BLaER1 treated with 17β-estradiol and CSF1 and Interleukin-3, amounts not matched to agents 10 nM and 100 nM (cell line): Measurements from ENCODE around the gene RAB11FIP3.

Experiments used
- H3K27ac ChIP-seq, 11 experiments: shearing (Covaris generic); formaldehyde crosslinking; 2 replicates each; pipeline ENCODE4 v1.8.1; 2022
- H3K27me3 ChIP-seq, 11 experiments: shearing (Covaris generic); formaldehyde crosslinking; 2 replicates each; pipeline ENCODE4 v1.8.1; 2022
- H3K36me3 ChIP-seq, 11 experiments: shearing (Covaris generic); formaldehyde crosslinking; 2 replicates each; pipeline ENCODE4 v1.8.1; 2022
- H3K4me1 ChIP-seq, 10 experiments: shearing (Covaris generic); formaldehyde crosslinking; 2 replicates each; pipeline ENCODE4 v1.8.1; 2022
- H3K4me2 ChIP-seq, 11 experiments: shearing (Covaris generic); formaldehyde crosslinking; 2 replicates each; pipeline ENCODE4 v1.8.1; 2022
- H3K4me3 ChIP-seq, 10 experiments: shearing (Covaris generic); formaldehyde crosslinking; 2 replicates each; pipeline ENCODE4 v1.8.1; 2022
- H3K9ac ChIP-seq, 11 experiments: shearing (Covaris generic); formaldehyde crosslinking; 2 replicates each; pipeline ENCODE4 v1.8.1; 2022
- H3K9me3 ChIP-seq, 11 experiments: shearing (Covaris generic); formaldehyde crosslinking; replicated peaks in 1 of 11; 2 replicates each; pipeline ENCODE4 v1.8.1; 2022
- H4K20me1 ChIP-seq, 11 experiments: shearing (Covaris generic); formaldehyde crosslinking; 2 replicates each; pipeline ENCODE4 v1.8.1; 2022
- Cebpa-rat ChIP-seq, 11 experiments: shearing (Covaris generic); IDR thresholded peaks; 2 replicates each; pipeline ENCODE4 v1.8.1; 2022

RAB11FIP3 gene

DNA sequence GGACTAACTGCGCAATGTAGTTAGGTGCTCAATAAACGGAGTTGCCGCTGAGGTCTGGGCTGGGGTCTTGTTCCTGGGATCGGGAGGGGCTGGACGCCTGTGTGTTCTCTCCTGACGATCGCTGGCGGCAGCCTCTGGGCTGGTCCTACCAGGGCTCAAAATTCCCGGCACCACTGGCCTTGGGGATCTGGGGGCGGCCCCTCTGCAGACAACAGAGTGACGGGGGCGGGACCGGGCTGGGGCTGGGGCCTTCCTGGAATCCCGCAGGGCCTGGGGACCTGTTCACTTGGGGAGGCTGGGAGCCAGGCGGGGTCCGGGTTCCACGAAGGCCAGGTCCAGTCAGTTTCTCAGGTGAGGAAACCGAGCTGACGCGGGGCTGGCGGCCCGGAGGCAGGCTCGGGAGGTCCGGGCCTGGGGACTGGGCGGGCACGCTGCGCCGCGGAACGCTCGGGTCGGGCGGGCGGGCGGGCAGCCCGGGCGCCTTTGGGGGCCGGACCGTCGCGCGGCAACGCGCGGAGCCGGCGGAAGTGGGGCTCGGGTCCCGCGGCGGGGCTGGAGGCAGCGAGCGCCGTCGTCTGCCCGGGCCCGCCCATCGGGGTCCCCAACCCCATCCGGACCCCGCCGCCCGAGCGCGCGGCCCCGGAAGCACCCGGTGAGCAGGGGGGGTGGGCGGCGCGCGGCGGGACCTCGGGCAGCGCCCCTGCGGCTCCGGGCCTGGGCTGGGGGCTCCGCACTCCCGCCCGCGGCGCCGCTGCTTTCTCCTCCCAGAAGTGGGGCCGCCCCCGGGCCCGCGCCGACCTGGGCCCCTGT, 144.2 kb downstream of the RAB11FIP3 start, which contains the start of gene PIGQ:
PIGQ (plus strand) TSS at position 524 of the 810 bp plus-strand sequence. CDS start 4,107 bp downstream, outside the sequence.
- Histone ChIP-seq H3K27ac (peak within 1 kb of the TSS; percentile 68 to 87 (median 83)), H3K36me3 (peaks cover 9 to 30% (median 13%) of the 10 kb centered on the region in 11 experiments; a peak in 21 of 22 replicates), H4K20me1 (peaks cover 0 to 47% (median 27%) of the 10 kb centered on the region in 11 experiments; a peak in 18 of 22 replicates), H3K9ac (peak within 1 kb of the TSS; percentile 86 to 94 (median 88)), H3K4me2 (peak within 1 kb of the TSS; percentile 95 to 100 (median 98)), H3K9me3 (no peaks in the 10 kb centered on the region), H3K27me3 (no peaks in the 10 kb centered on the region), H3K4me3 (peak within 1 kb of the TSS; percentile 86 to 100 (median 98)), H3K4me1 (peaks cover 49 to 70% (median 61%) of the 10 kb centered on the region in 10 experiments)
- no peak for TF ChIP-seq Cebpa-rat (IDR thresholded peaks at IDR 0.05)
